KBM-7 (cell line): ENCODE measurements around the gene AKAP9.
"Not testable (repeated sequence)": the region's sequence is repeated elsewhere in the genome, so short reads cannot be mapped to it uniquely, and the experiment has no call there.

ENCODE experiments used
- DNase-seq: peaks from one replicate; pipeline ENCODE4 v3.0.0-alpha.2; 2015
- in situ Hi-C: fragments of 300-500 bp; cut with MboI; formaldehyde crosslinking; loops from 2 replicates; pipeline ENCODE4 v1.14.3; 2020; ENCODE audit warnings: low sequenced_read_pairs, low pct_unique_long_range_greater_than_20kb, mixed read lengths

AKAP9 gene

DNA sequence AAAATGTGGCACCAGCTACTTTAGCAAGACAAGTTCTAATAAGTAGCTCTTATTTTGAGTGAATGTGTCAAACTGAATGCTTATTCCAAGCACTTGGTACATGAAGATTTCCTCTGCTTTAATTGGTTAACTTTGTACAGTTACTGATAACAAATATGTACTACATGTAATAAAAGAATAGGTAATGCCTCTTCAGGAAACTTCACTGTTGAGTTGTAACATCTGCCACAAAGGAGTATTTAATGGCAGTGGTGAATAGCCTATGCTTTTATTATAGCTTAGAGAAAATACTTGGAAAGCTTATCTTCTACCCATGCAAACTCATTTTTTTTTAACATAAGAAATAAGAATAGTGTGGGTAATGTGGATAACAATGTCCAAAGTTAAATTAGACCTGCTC is 111.0 kb downstream of the AKAP9 start:
- in situ Hi-C loops = no loop called here
- no peak for DNase-seq

DNA sequence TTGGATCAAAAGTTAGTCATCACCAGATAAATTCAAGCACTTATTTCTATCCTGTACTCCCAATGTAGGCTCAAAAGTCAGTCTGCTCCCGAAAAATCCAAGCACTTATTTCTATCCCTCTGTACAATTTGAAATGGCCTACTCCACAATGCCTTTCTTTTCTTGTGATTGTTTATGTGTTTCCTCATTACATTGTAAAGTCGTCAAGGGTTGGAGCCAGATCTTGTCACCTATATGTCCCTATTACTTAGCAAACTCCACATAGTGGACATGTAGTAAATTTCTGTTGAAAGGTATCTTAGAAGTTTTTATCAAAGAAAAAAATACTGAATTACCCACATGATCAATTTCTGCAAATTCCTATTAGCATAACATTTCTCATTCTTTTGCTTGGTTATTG is 111.5 kb downstream of the AKAP9 start:
- in situ Hi-C loops = no loop called here

DNA sequence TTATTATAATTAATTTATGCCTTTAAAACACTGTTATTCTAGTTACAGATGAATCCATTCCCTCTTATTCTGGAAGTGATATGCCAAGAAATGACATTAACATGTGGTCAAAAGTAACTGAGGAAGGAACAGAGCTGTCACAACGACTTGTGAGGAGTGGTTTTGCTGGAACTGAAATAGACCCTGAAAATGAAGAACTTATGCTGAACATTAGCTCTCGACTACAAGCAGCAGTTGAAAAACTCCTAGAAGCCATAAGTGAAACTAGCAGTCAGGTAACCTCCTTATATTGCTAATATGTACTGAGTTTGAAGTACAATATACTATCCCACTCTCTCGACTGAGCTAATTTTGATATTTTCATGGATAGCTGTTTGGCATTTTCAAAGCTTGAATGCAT is 112.0 kb downstream of the AKAP9 start:
- DNase-seq = peak; percentile 5
- in situ Hi-C loops = no loop called here

More for the DNA sequence above, 111.5 kb downstream of the AKAP9 start:
- DNase-seq = no peak

- no peak for DNase-seq
- in situ Hi-C loops = no loop called here
Observed at GRCh38 chr7:92053312-92053711, 112.7 kb downstream of the AKAP9 start.

DNA sequence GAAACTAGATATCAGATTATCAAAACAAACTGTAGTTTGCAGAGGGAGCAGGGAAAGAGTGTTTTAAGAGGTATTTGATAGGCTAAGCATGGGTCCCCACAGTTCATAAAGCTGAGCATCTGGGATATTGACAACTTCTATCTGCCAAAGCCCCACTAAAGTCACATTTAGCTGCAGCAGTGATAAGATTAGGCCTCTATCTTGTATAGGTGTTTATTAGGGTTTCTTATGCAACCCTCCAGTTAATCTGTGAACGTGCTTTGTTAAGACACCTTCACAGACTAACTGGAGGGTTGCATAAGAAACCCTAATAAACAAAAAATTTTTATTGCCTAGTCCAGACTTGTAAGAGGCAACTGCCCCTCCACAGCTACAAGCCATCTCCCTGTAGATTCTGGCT is 115.6 kb downstream of the AKAP9 start:
- in situ Hi-C loops = no loop called here
- no peak for DNase-seq

DNA sequence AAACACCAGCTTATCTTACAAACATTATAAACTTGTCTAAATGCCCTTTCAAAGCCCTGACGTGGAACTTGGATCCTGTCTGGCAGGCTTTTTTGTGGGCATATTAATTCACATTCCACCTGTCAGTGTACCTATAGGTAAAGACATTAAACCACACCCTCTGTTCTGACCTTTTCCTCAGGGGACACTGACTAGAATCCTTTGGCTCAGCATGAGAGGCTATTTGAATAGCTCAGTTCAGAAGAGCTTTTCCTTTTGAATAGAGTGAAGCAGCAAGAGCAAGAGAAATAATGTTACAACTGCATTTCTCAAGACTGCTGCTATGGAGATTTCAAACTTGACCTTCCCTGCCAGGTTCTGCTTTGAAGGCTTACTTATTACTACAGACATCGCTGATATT is 116.7 kb downstream of the AKAP9 start:
- no peak for DNase-seq
- in situ Hi-C loops = no loop called here

DNA sequence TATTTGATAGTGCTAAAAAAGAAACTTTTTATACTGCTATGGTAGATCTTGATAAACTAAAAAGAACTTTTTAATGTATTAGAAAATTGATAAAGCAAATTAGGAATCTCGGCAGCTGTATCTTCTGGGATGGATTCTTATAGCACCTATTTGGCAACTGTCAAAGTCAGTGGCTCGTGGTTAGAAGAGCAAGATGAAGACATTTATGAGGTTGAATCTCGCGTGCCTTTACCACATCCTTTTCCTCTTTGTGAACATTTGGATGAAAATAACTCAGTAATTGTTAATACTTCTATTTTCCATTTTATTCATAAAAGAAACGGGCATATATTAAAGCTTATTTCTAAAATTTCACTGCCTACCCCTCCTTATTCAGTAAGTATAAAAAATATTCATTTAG is 117.4 kb downstream of the AKAP9 start:
- in situ Hi-C loops = no loop called here
- peak; percentile 24 for DNase-seq

DNA sequence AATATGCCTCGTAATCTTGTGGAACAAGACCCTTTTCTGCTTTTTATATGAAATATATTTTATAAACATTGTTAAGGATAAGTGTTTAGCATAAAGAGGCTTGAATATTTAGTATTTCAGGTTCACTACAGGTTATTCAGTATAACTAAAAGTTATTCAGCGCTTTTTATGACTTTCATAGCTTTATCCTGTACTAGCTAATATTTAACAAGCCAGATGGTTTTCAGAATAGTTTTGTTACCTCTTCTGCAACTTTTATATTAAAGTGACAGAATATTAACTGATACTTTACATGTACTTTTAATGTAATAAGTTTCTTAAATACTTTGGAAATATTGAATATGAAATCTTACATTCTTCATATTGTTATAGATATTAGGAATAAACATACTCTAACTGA is 118.2 kb downstream of the AKAP9 start:
- in situ Hi-C loops = no loop called here

GRCh38 chr7:92061154-92061553 is 120.5 kb downstream of the AKAP9 start:
- in situ Hi-C loops = no loop called here
- no peak for DNase-seq

More for the DNA sequence above, 118.2 kb downstream of the AKAP9 start:
- no peak for DNase-seq

DNA sequence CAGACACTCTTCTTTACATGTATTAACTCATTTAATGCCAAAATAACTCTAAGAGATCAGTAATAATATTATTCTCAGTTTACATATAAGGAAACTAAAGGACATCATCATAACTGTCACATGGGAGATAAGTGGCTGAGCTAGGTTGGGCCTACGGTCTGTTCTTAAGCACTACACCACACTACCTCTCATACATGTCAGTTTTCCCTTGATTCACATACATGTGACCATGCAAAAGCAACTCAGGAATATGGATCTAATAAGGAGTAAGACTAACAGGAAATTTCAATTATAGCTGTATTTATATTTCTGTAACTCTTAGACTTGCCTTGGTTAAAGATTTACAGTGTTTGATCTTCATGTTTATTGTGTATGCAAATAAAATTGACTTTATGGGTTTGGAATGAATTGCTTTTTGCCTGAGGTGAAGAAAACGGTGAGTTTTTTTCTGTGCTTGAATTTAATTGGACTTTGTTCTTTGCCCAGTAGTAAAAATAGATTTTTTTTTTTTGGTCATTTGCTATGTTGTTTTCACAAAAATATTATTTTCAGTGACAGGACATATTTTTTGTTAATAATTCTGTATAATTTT is 123.9 kb downstream of the AKAP9 start:
- DNase-seq = no peak
- in situ Hi-C loops = no loop called here

GRCh38 chr7:92071032-92071431 is 130.4 kb downstream of the AKAP9 start:
- no peak for DNase-seq
- in situ Hi-C loops = no loop called here

DNA sequence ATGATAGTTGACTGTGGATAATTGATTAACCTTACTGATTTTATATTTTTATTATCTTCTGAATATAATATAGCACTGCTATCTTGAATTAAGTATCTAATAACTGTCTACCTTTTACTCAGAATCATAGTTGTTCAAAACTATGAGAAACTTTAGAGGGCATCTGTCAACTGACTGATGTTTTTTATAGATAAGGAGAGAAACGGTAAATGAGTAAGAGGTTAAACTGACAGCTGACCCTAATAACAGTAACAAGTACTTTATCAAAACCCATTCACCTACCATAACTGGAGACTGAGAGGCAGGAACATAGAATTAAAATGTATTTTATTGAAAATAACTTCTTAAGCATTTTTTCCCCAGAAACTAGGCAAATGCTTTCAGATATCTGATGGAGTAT is 131.5 kb downstream of the AKAP9 start:
- in situ Hi-C loops = no loop called here
- DNase-seq = no peak

DNA sequence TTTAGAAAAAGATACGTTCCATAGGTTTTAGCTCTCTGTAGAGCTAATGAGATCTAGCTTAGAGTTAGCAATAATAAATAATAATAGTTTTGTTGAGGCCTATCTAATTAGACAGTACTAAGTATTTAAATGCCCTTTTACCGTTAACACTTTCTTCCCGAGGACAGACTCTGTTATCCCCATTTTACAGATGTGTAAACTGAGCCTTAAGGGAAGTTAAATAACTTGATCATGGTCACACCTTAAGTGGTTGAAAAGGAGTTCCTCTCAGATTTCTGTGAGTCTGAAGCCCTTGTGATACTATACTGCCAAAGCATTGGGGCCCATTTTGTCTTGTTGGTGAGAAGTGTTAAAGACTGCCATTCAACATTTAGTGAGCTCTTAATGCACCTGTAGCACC is 132.0 kb downstream of the AKAP9 start:
- no peak for DNase-seq
- in situ Hi-C loops = no loop called here

DNA sequence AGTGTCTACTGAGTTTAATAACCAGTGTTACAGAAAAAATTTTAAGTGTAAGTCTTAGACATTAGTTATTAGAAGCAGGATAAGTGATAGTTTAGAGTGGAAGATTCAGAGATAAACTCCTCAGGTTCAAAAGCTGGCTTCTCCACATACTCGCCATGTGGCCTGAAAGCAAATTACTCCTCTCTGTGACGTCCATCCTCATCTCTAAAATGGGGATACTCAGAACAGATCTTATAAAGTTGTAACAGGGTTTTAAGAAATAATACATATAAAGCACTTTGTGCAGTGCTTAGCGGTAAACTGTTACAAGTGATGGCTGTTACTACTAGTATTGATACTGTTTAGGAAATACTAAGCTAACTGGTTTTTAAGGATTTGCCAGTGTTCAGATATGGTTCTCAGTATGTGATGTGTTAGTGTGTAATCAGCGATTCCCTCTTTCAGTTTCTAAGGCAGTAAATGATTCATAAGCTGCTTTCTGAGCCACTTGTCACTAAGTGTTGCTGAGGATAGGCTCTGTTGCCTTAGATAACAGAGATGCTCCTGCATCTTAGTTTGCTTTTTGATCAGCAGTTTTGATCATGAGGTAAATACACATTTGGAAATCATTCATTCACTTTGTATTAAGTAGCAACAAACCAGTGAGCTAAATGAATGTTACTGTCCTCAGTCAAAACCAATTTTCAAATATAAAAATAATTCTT is 134.9 kb downstream of the AKAP9 start:
- in situ Hi-C loops = no loop called here
- no peak for DNase-seq

DNA sequence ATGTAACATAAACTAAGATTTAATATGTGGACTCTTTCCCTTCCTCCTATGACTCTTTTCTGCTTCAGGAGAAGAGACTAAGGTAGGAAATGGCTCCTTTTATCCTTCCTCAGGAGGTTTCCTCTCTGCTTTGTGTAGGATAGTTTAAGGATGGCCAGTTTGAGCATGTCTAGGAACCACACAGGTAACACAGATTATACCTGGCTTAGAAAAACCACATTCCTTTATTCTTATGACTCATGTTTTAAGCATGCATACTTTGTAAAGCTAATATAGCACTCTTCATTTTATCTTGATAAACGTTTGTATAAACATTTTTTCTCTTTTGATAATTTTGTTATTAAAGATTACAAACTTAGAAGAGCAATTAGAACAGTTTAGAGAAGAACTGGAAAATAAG is 135.8 kb downstream of the AKAP9 start:
- in situ Hi-C loops = no loop called here
- no peak for DNase-seq

- DNase-seq, in situ Hi-C loops: not testable (repeated sequence)
Observed at GRCh38 chr7:92083922-92084321, 143.3 kb downstream of the AKAP9 start.

- in situ Hi-C loops = no loop called here
- DNase-seq = no peak
Observed at GRCh38 chr7:92088266-92088665, 147.6 kb downstream of the AKAP9 start.

GRCh38 chr7:92092210-92092609 is 151.5 kb downstream of the AKAP9 start:
- in situ Hi-C loops = no loop called here
- no peak for DNase-seq

GRCh38 chr7:92095380-92095779 is 154.7 kb downstream of the AKAP9 start:
- DNase-seq = peak; percentile 5

DNA sequence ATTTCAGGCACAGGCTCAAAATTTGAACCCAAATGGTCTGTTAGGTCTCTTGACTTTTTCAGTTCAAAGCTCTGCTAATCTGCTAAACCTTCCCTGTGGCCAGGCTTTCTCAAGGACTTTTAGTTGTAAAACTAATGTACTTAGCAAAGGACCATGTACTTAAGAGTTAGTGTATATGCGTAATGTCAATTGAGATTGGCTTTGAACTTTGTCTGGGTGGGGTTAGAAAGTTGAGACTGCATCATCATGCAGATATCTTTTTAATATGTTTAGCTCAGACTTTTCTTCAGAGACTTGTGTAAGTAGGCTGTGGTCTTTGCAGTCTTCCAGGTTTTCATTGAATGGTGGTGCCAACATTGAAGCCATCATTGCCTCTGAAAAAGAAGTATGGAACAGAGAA is 159.9 kb downstream of the AKAP9 start:
- DNase-seq = no peak
- in situ Hi-C loops = no loop called here

More at GRCh38 chr7:92095380-92095779, 154.7 kb downstream of the AKAP9 start:
- in situ Hi-C loops = no loop called here

DNA sequence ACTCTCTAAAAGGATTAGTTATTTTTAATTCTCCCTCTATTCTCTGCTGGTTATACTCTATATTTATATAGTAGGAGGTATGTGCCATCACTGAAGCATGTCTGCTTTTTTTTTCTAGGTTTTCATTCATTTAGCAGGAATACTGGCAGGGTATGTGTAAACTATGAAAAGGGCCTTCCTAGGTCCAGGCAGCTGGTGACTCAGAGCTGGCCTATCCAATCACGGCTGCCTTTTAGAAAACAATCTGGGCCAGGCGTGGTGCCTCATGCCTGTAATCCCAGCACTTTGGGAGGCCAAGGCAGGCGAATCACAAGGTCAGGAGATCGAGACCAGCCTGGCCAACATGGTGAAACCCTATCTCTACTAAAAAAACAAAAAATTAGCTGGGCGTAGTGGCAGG is 162.2 kb downstream of the AKAP9 start:
- DNase-seq, in situ Hi-C loops: not testable (repeated sequence)
